ENCODE results near the gene HYI. TPM values are rescaled to one million over a fixed set of nuclear protein-coding genes. Genes with fewer than 3 reads are reported as not detected.

HYI gene
- total RNA-seq, 1 experiment from 2014 or later, result 55.3 TPM

- intact Hi-C loops (cut with micrococcal nuclease; ENCODE audit: unreplicated experiment), result no loop called here
- POLR2A ChIA-PET, result no interaction called here
- CTCF ChIA-PET, result no interaction called here
Measured at GRCh38 chr1:43431676-43432075, 22.1 kb downstream of the HYI start.

GRCh38 chr1:43430831-43431230, 22.9 kb downstream of the HYI start:
- Histone ChIP-seq H3K36me3 (ENCODE audit: control insufficient read depth, insufficient read depth, low read length) (no peaks in the 10 kb centered on the region; the same call in 1 of the 2 replicates), H3K4me3 (ENCODE audit: low read depth in 2 of 2, low read length in 2 of 2) (no peak overlapping the region), H3K27ac (ENCODE audit: low read length) (no peak overlapping the region), H3K27me3 (ENCODE audit: control insufficient read depth, insufficient read depth, low read length) (no peaks in the 10 kb centered on the region), H3K9me3 (ENCODE audit: control insufficient read depth, insufficient read depth, low read depth, low read length) (no peaks in the 10 kb centered on the region), H3K4me1 (ENCODE audit: control insufficient read depth, insufficient read depth, low read length) (no peaks in the 10 kb centered on the region)
- intact Hi-C loops (cut with micrococcal nuclease; ENCODE audit: unreplicated experiment) (no loop called here), in situ Hi-C loops (cut with HindIII; ENCODE audit: low pct_unique_long_range_greater_than_20kb, low sequenced_read_pairs) (no loop called here)
- no peak for ATAC-seq
- no TSS peak for BruUV-seq (replicated peaks)
- no peak for DNase-seq (ENCODE audit: low read depth, low spot score)
- POLR2A ChIA-PET, result no interaction called here
- CTCF ChIA-PET, result no interaction called here
- TF ChIP-seq CTCF (IDR thresholded peaks at IDR 0.05), result no peak
- no peak for TF ChIP-seq TCF7L2 (IDR thresholded peaks at IDR 0.05; ENCODE audit: low read depth, low read length)

More at GRCh38 chr1:43431676-43432075, 22.1 kb downstream of the HYI start:
- no peaks in the 10 kb centered on the region for H3K9me3 ChIP-seq (ENCODE audit: control insufficient read depth, insufficient read depth, low read depth, low read length)
- ATAC-seq (no peak), DNase-seq (ENCODE audit: low read depth, low spot score) (no peak)
- H3K27me3 ChIP-seq (ENCODE audit: control insufficient read depth, insufficient read depth, low read length), result no peaks in the 10 kb centered on the region
- H3K27ac ChIP-seq (ENCODE audit: low read length), result no peak overlapping the region
- in situ Hi-C loops (cut with HindIII; ENCODE audit: low pct_unique_long_range_greater_than_20kb, low sequenced_read_pairs), result no loop called here
- no peak for TF ChIP-seq TCF7L2 (IDR thresholded peaks at IDR 0.05; ENCODE audit: low read depth, low read length)
- TF ChIP-seq REST (IDR thresholded peaks at IDR 0.05; ENCODE audit: insufficient read depth in 1 of 2, low read depth in 2 of 2, low read length in 1 of 2), result no peak
- no peak for TF ChIP-seq SIN3A (IDR thresholded peaks at IDR 0.05; ENCODE audit: borderline replicate concordance, insufficient read depth, low read depth, low read length)
- no peaks in the 10 kb centered on the region; the same call in 1 of the 2 replicates for H3K36me3 ChIP-seq (ENCODE audit: control insufficient read depth, insufficient read depth, low read length)
- no peaks in the 10 kb centered on the region for H3K4me1 ChIP-seq (ENCODE audit: control insufficient read depth, insufficient read depth, low read length)
- H3K4me3 ChIP-seq (ENCODE audit: low read depth in 2 of 2, low read length in 2 of 2), result no peak overlapping the region
- BruUV-seq (replicated peaks), result no TSS peak

GRCh38 chr1:43427941-43428340, 25.8 kb downstream of the HYI start:
- no peak overlapping the region for H3K27ac ChIP-seq (ENCODE audit: low read length)
- ATAC-seq, result no peak
- in situ Hi-C loops (cut with HindIII; ENCODE audit: low pct_unique_long_range_greater_than_20kb, low sequenced_read_pairs), result no loop called here

More at GRCh38 chr1:43427941-43428340, 25.8 kb downstream of the HYI start:
- Histone ChIP-seq H3K4me3 (ENCODE audit: low read depth in 2 of 2, low read length in 2 of 2) (no peak overlapping the region), H3K36me3 (ENCODE audit: control insufficient read depth, insufficient read depth, low read length) (no peaks in the 10 kb centered on the region; the same call in 1 of the 2 replicates), H3K27me3 (ENCODE audit: control insufficient read depth, insufficient read depth, low read length) (no peaks in the 10 kb centered on the region), H3K9me3 (ENCODE audit: control insufficient read depth, insufficient read depth, low read depth, low read length) (no peaks in the 10 kb centered on the region), H3K4me1 (ENCODE audit: control insufficient read depth, insufficient read depth, low read length) (no peaks in the 10 kb centered on the region)
- CTCF ChIA-PET, result no interaction called here
- no peak for TF ChIP-seq CTCF (IDR thresholded peaks at IDR 0.05)
- no peak for TF ChIP-seq POLR2AphosphoS5 (IDR thresholded peaks at IDR 0.05; ENCODE audit: low read depth, low read length)
- POLR2A ChIA-PET, result no interaction called here
- no peak for DNase-seq (ENCODE audit: low read depth, low spot score)
- no TSS peak for BruUV-seq (replicated peaks)
- intact Hi-C loops (cut with micrococcal nuclease; ENCODE audit: unreplicated experiment), result no loop called here
